Fibroblast of pulmonary artery (primary cell): Measurements from ENCODE around the gene ST7L.

Experiments used
- DNase-seq: peaks from one replicate; pipeline ENCODE4 v3.0.0-alpha.2; 2010; ENCODE audit warnings: low read depth
- H3K4me3 ChIP-seq: replicated peaks from 2 replicates; pipeline ENCODE4 v1.5.1; 2011; ENCODE audit warnings: low read depth, mild to moderate bottlenecking, control low read depth, low read length, moderate library complexity
- CTCF ChIP-seq: IDR thresholded peaks from 2 replicates; pipeline ENCODE4 v1.5.1; 2011; ENCODE audit warnings: mild to moderate bottlenecking, control low read depth, low read length, inconsistent platforms; ENCODE audit errors: missing control alignments

The ST7L gene

GRCh38 chr1:112638110-112638428 is 19.1 kb upstream of the ST7L start:
- no peak for TF ChIP-seq CTCF
- no peak for DNase-seq
- H3K4me3 ChIP-seq = no peak overlapping the region

GRCh38 chr1:112637254-112638109 is 18.5 kb upstream of the ST7L start:
- no peak for TF ChIP-seq CTCF
- DNase-seq = peak; percentile 50
- no peak overlapping the region for H3K4me3 ChIP-seq

GRCh38 chr1:112636597-112637253 is 17.8 kb upstream of the ST7L start:
- DNase-seq = no peak
- TF ChIP-seq CTCF = no peak
- no peak overlapping the region for H3K4me3 ChIP-seq

GRCh38 chr1:112636056-112636455 is 17.1 kb upstream of the ST7L start:
- H3K4me3 ChIP-seq = no peak overlapping the region
- TF ChIP-seq CTCF = no peak
- no peak for DNase-seq

- DNase-seq = no peak
- H3K4me3 ChIP-seq = no peak overlapping the region
- TF ChIP-seq CTCF = no peak
Measured at GRCh38 chr1:112634367-112634766, 15.4 kb upstream of the ST7L start.

- H3K4me3 ChIP-seq = no peak overlapping the region
- DNase-seq = no peak
- TF ChIP-seq CTCF = no peak
Measured at GRCh38 chr1:112633628-112634027, 14.7 kb upstream of the ST7L start.
